GM12874 (cell line): ENCODE measurements around the gene MACROD1.

Source experiments
- TF ChIP-seq, protein P1 (sequence below): IDR thresholded peaks from 2 replicates; pipeline ENCODE4 v1.5.1; 2011; ENCODE audit warnings: low read depth, mild to moderate bottlenecking, control low read depth, low read length, moderate library complexity; ENCODE audit not compliant: insufficient read depth

The MACROD1 gene, protein sequence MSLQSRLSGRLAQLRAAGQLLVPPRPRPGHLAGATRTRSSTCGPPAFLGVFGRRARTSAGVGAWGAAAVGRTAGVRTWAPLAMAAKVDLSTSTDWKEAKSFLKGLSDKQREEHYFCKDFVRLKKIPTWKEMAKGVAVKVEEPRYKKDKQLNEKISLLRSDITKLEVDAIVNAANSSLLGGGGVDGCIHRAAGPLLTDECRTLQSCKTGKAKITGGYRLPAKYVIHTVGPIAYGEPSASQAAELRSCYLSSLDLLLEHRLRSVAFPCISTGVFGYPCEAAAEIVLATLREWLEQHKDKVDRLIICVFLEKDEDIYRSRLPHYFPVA

DNA sequence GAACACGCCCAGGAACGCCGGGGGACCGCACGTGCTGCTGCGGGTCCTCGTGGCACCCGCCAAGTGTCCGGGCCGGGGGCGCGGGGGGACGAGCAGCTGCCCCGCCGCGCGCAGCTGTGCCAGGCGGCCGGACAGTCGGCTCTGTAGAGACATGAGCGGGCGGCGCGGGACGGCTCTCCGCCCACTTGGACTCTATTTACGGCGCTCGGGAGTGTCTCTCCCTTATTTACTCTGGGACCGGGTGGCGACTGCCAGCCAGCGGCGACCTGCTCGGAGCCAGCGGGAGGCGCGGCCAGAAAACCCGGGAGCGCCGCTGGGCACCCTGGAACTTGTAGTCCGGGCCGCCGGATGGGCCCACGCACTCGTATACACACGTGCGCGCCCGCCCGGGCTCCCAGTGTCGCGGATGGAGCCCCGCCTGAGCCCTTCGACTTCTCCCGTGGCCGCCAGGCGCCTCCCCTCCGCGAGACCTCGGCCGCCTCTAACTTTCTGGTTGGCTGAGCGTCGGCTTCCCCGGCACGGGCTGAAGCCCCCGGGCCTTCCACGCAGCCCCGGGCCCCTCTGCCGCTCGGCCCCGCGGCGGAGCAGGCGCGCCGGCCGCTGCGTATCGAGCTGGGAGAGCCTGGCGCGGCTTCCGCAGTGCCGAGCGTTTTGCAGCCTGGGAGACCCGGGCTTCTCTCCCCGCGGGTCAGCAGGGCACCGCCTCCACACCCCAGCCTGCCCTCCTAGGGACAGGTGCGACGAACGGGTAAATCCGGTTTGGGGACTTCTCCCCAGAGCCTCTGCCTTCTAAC, at the start of gene MACROD1:
Gene MACROD1 (minus strand): TSS at position 272 of the 794 bp plus-strand sequence. CDS start 119 bp downstream, at position 153.
- TF ChIP-seq, protein P1, sequence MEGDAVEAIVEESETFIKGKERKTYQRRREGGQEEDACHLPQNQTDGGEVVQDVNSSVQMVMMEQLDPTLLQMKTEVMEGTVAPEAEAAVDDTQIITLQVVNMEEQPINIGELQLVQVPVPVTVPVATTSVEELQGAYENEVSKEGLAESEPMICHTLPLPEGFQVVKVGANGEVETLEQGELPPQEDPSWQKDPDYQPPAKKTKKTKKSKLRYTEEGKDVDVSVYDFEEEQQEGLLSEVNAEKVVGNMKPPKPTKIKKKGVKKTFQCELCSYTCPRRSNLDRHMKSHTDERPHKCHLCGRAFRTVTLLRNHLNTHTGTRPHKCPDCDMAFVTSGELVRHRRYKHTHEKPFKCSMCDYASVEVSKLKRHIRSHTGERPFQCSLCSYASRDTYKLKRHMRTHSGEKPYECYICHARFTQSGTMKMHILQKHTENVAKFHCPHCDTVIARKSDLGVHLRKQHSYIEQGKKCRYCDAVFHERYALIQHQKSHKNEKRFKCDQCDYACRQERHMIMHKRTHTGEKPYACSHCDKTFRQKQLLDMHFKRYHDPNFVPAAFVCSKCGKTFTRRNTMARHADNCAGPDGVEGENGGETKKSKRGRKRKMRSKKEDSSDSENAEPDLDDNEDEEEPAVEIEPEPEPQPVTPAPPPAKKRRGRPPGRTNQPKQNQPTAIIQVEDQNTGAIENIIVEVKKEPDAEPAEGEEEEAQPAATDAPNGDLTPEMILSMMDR = no peak

DNA sequence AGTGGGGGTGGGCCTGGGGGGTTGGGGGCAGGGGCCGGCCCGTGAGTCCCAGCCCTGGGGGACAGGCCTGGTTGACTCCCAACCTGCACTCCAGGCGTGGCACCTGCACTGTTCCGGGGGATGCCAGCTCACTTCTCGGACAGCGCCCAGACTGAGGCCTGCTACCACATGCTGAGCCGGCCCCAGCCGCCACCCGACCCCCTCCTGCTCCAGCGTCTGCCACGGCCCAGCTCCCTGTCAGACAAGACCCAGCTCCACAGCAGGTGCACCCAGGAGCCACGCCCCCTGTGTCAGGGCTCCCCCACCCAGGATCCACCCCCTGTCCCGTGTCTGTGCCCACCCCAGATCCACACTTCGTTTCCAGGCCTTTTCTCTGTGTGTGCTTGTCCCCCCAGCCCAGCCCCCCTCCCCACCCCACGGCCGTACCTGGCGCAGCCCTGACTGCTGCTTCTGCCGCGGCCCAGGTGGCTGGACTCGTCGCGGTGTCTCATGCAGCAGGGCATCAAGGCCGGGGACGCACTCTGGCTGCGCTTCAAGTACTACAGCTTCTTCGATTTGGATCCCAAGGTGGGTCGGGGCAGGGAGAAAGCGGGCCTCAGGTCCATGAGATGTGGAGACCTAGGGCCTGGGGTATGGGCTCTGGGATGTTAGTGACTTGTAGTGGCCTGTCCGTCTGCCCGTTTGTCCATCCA, 45.4 kb upstream of the MACROD1 start:
- TF ChIP-seq, protein P1 = no peak

DNA sequence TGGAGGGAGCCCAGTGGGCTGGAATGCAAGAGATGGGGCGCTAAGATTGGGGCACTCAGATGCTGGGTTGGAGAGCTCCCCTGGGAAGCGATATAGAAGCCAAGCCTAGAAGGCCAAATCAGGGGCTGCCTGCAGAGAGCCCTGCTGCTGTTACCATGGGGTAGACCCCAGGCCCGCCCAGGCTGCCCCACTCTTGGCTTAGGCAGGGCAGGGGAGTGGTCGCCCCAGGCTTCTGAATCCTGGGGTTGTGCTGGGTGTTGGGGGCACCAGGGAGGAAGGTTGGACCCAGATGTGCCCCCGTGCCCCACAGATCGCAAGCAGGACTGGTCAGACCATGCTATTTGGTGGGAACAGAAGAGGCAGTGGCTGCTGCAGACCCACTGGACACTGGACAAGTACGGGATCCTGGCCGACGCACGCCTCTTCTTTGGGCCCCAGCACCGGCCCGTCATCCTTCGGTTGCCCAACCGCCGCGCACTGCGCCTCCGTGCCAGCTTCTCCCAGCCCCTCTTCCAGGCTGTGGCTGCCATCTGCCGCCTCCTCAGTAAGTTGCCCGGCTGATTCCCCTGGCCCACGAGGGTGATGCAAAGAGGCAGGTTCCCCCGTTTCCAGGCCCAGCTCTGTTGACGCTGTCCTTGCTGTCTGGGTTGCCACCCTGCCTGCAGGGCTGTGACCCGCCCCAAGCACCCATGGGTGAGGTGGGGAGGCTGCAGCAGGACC, 44.5 kb upstream of the MACROD1 start:
- TF ChIP-seq, protein P1 = no peak

DNA sequence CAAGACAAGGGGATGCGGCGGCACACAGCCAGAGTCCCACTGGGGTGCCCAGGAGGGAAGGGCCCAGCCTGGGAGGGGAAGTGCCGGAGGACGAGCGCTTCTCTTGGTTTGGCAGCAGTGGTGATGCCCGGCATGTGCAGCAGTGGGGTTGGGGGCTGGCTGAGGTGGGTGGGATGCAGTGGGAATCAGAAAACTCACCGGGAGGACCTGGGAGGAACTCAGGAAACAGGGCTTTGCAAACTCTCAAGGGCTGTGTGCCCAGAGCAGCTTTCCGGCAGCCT, 43.6 kb upstream of the MACROD1 start:
- TF ChIP-seq, protein P1 = no peak

DNA sequence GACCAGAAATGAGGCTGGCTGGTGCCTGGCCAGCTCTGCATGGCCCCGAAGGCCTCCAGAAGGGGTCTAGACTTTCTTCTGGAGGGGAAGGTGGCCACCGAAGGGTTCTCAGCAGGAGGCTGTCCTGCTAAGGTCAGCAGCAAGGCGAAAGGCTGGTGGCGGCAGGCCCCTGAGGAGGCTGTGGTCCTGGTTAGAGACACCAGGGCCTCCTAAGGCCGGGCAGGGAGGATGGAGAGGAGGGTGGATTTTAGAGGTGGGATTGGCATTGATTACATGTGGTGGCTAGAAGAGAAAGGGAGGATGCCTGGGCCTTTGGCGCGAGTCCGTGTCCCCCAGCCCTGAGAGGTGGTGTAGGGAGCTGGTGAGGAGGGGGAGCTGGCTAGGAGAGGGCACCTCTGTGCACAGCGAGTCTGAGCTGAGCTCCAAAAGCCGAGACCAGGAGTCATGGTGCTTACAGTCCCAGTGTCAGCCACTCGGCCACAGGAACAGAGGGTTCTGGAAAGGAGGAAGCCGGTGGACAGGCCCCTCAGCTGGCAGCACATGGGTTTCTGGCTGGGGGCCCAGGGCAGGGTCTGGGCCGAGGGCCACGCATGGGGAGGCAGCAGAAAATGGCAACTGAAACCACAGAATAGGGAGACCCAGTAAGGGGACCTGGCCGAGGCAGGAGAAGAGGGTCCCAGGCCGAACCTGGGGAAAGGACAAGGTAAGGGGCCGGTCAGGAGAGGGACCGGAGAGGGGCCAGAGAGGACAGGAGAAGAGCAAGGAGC, 43.1 kb upstream of the MACROD1 start:
- TF ChIP-seq, protein P1 = no peak

DNA sequence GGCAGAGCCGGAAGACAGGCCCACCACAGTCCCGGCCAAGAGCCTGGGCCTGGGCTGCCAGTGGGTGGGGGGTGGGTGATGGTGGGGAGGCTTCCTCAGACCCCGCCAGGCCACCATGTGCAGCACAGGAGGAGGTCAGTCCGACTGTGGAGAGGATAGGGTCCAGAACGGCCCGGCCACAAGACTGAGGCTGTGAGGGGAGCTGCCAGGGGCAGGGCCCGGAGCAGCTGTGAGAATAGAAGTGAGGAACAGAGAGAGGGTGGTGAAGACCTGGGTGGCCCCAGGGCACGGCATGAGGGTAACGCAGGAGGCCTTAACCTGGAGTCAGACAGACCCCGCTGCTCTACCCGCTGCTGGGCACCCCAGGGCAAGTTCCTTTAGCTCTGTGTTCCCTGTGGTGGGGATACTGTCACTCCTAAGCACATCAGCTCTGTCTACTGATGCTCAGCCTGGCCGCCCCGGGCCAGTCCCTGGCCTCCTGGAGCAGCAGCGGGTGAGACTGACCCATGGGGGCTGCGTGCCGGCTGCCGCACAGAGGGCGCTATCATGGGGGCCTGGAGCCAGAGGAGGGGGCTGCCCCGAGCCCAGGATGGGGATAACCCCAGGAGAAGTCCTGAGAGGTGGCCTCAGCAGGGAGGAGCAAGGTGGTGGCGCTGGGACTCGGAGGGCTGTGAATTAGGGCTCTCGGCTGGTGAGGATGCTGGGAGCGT, 42.3 kb upstream of the MACROD1 start:
- TF ChIP-seq, protein P1 = no peak
